Parathyroid adenoma (tissue), 2 donors: ENCODE measurements around the gene LPAR5.

Experiments used
- H2AFZ ChIP-seq: fragments of 300-600 bp; sonication (generic); one replicate; pipeline ENCODE4 v1.7.0; 2017; ENCODE audit warnings: antibody characterized with exemption, mild to moderate bottlenecking
- H3K27ac ChIP-seq: fragments of 300-600 bp; sonication (generic); one replicate; pipeline ENCODE4 v1.7.0; 2017
- H3K27me3 ChIP-seq: fragments of 300-600 bp; sonication (generic); one replicate; pipeline ENCODE4 v1.7.0; 2017; ENCODE audit warnings: low read length; ENCODE audit not compliant: control insufficient read depth, insufficient read depth
- H3K36me3 ChIP-seq: fragments of 300-600 bp; sonication (generic); one replicate; pipeline ENCODE4 v1.7.0; 2017; ENCODE audit warnings: low read length; ENCODE audit not compliant: control insufficient read depth, insufficient read depth
- H3K4me1 ChIP-seq: fragments of 300-600 bp; sonication (generic); one replicate; pipeline ENCODE4 v1.7.0; 2017; ENCODE audit warnings: control low read depth
- H3K4me2 ChIP-seq: fragments of 300-600 bp; sonication (generic); one replicate; pipeline ENCODE4 v1.7.0; 2017; ENCODE audit warnings: low read length
- H3K4me3 ChIP-seq: fragments of 300-600 bp; sonication (generic); one replicate; pipeline ENCODE4 v1.7.0; 2017; ENCODE audit warnings: low read depth, low read length
- H3K79me2 ChIP-seq: fragments of 300-600 bp; sonication (generic); one replicate; pipeline ENCODE4 v1.7.0; 2017; ENCODE audit warnings: control low read depth
- H3K9ac ChIP-seq: fragments of 300-600 bp; sonication (generic); one replicate; pipeline ENCODE4 v1.7.0; 2017; ENCODE audit warnings: mild to moderate bottlenecking
- H3K9me3 ChIP-seq: fragments of 300-600 bp; sonication (generic); one replicate; pipeline ENCODE4 v1.7.0; 2017; ENCODE audit warnings: low read length; ENCODE audit not compliant: control insufficient read depth
- CTCF ChIP-seq: fragments of 300-600 bp; sonication (generic); IDR thresholded peaks from one replicate; pipeline ENCODE4 v1.7.0; 2017; ENCODE audit warnings: antibody characterized with exemption, mild to moderate bottlenecking
- donor health status: primary hyperparathyroidism.

The LPAR5 gene

GRCh38 chr12:6612652-6613014 lies 23.1 kb downstream of the LPAR5 start:
- Histone ChIP-seq H3K4me3 (peak overlapping the region; percentile 24), H3K27ac (peak overlapping the region; percentile 99), H3K27me3 (no peaks in the 10 kb centered on the region), H3K9me3 (no peaks in the 10 kb centered on the region), H2AFZ (peak overlapping the region; percentile 94), H3K4me2 (peak overlapping the region; percentile 71), H3K79me2 (no peaks in the 10 kb centered on the region), H3K9ac (peak overlapping the region; percentile 10), H3K4me1 (peaks cover 45% of the 10 kb centered on the region), H3K36me3 (no peaks in the 10 kb centered on the region)
- no peak for TF ChIP-seq CTCF

- peak overlapping the region; percentile 71 for H3K4me2 ChIP-seq
- peak overlapping the region; percentile 99 for H3K27ac ChIP-seq
- H3K4me1 ChIP-seq: peaks cover 46% of the 10 kb centered on the region
- H3K36me3 ChIP-seq: no peaks in the 10 kb centered on the region
- no peaks in the 10 kb centered on the region for H3K79me2 ChIP-seq
- no peak overlapping the region for H3K4me3 ChIP-seq
- peak overlapping the region; percentile 94 for H2AFZ ChIP-seq
- H3K9me3 ChIP-seq: no peaks in the 10 kb centered on the region
- no peak overlapping the region for H3K9ac ChIP-seq
- H3K27me3 ChIP-seq: no peaks in the 10 kb centered on the region
- TF ChIP-seq CTCF: no peak
Observed at GRCh38 chr12:6612247-6612646, 23.5 kb downstream of the LPAR5 start.

- H2AFZ ChIP-seq: peak overlapping the region; percentile 30
- no peaks in the 10 kb centered on the region for H3K9me3 ChIP-seq
- no peaks in the 10 kb centered on the region for H3K36me3 ChIP-seq
- no peaks in the 10 kb centered on the region for H3K27me3 ChIP-seq
- no peak for TF ChIP-seq CTCF
- H3K27ac ChIP-seq: peak overlapping the region; percentile 98
- H3K9ac ChIP-seq: no peak overlapping the region
- H3K4me3 ChIP-seq: no peak overlapping the region
- H3K79me2 ChIP-seq: peaks cover 27% of the 10 kb centered on the region
- H3K4me2 ChIP-seq: no peak overlapping the region
- H3K4me1 ChIP-seq: peaks cover 50% of the 10 kb centered on the region
Observed at GRCh38 chr12:6608592-6609281, 27.0 kb downstream of the LPAR5 start.

- TF ChIP-seq CTCF: no peak
- H3K36me3 ChIP-seq: no peaks in the 10 kb centered on the region
- peak overlapping the region; percentile 57 for H2AFZ ChIP-seq
- H3K27ac ChIP-seq: peak overlapping the region; percentile 98
- peaks cover 33% of the 10 kb centered on the region for H3K79me2 ChIP-seq
- H3K27me3 ChIP-seq: no peaks in the 10 kb centered on the region
- no peak overlapping the region for H3K9ac ChIP-seq
- peaks cover 52% of the 10 kb centered on the region for H3K4me1 ChIP-seq
- H3K9me3 ChIP-seq: no peaks in the 10 kb centered on the region
- peak overlapping the region; percentile 23 for H3K4me2 ChIP-seq
- H3K4me3 ChIP-seq: no peak overlapping the region
Observed at GRCh38 chr12:6607751-6608591, 27.8 kb downstream of the LPAR5 start.
